ENCODE measurements around the gene MEIS2. TPM values are rescaled to one million over a fixed set of nuclear protein-coding genes. Genes with fewer than 3 reads are reported as not detected.

Gene MEIS2
- total and polyA plus RNA-seq, 12 donors = 36.2 to 139 (median 74.8) TPM

GRCh38 chr15:37109872-37110572 lies 9.7 kb upstream of the MEIS2 start:
- Histone ChIP-seq H3K27ac (peak overlapping the region; percentile 85 to 98 (median 98)), H3K4me1 (replicated peaks in 1 of 2) (peaks cover 4 to 22% of the 10 kb centered on the region in 2 donors), H3K9me3 (replicated peaks in 1 of 3) (no peaks in the 10 kb centered on the region), H3K4me3 (peak overlapping the region in 2 of 4 donors; percentile 32 to 73), H3K27me3 (no peaks in the 10 kb centered on the region), H3K36me3 (replicated peaks in 1 of 2) (no peaks in the 10 kb centered on the region)
- intact Hi-C loops (cut with DNase I) = loop anchor here in 1 of 2 donors (10.0 kb wide), 1 partner anchor 225 kb away; no protein-coding TSS in a partner anchor
- TF ChIP-seq CTCF (IDR thresholded peaks at IDR 0.05) (no peak), POLR2A (IDR thresholded peaks at IDR 0.05) (peak; percentile 53 to 59)
- WGBS, 4 donors = 6 to 17% (median 10%) methylated on average over 23 to 27 of the region's 27 CpGs
- peak; percentile 68 to 89 (median 84) for DNase-seq

- peak in 2 of 7 donors; percentile 18 to 29 for DNase-seq
- TF ChIP-seq CTCF (IDR thresholded peaks at IDR 0.05) (no peak), POLR2A (IDR thresholded peaks at IDR 0.05) (peak in 1 of 2 donors; percentile 16)
- peak overlapping the region; percentile 85 to 98 (median 98) for H3K27ac ChIP-seq
- WGBS, 4 donors = 34 to 45% (median 38%) methylated on average over 18 of the region's 18 CpGs
- H3K4me3 ChIP-seq = peak overlapping the region in 2 of 4 donors; percentile 32 to 73
- H3K9me3 ChIP-seq (replicated peaks in 1 of 3) = no peaks in the 10 kb centered on the region
- H3K27me3 ChIP-seq = no peaks in the 10 kb centered on the region
- H3K4me1 ChIP-seq (replicated peaks in 1 of 2) = peaks cover 4 to 26% of the 10 kb centered on the region in 2 donors
- intact Hi-C loops (cut with DNase I) = loop anchor here in 1 of 2 donors (10.0 kb wide), 1 partner anchor 225 kb away; no protein-coding TSS in a partner anchor
- H3K36me3 ChIP-seq (replicated peaks in 1 of 2) = no peaks in the 10 kb centered on the region
These were observed 9.0 kb upstream of the MEIS2 start for GRCh38 chr15:37109168-37109871.

GRCh38 chr15:37108381-37109167 lies 8.2 kb upstream of the MEIS2 start:
- WGBS, 4 donors = 49 to 52% (median 49%) methylated on average over 15 of the region's 15 CpGs
- peak overlapping the region in 1 of 4 donors; percentile 73 for H3K4me3 ChIP-seq
- H3K36me3 ChIP-seq (replicated peaks in 1 of 2) = no peaks in the 10 kb centered on the region
- H3K9me3 ChIP-seq (replicated peaks in 1 of 3) = no peaks in the 10 kb centered on the region
- peaks cover 4 to 26% of the 10 kb centered on the region in 2 donors for H3K4me1 ChIP-seq (replicated peaks in 1 of 2)
- no peak for TF ChIP-seq CTCF (IDR thresholded peaks at IDR 0.05)
- TF ChIP-seq POLR2A (IDR thresholded peaks at IDR 0.05) = peak in 1 of 2 donors; percentile 11
- intact Hi-C loops (cut with DNase I) = loop anchor here in 1 of 2 donors (10.0 kb wide), 1 partner anchor 224 kb away; no protein-coding TSS in a partner anchor
- H3K27ac ChIP-seq = peak overlapping the region; percentile 85 to 98 (median 98)
- no peak for DNase-seq
- H3K27me3 ChIP-seq = no peaks in the 10 kb centered on the region

Measured in adrenal gland (tissue), 12 donors.